Measurements from ENCODE around the gene CCDC81. TPM values are rescaled to one million over a fixed set of nuclear protein-coding genes. Genes with fewer than 3 reads are reported as not detected.

Gene CCDC81
- total and polyA plus RNA-seq, 9 of the 15 experiments (the other 6 are each of a cell fraction or from before 2014, with no cell fraction given): 0.16 to 1.0 (median 0.41) TPM

DNA sequence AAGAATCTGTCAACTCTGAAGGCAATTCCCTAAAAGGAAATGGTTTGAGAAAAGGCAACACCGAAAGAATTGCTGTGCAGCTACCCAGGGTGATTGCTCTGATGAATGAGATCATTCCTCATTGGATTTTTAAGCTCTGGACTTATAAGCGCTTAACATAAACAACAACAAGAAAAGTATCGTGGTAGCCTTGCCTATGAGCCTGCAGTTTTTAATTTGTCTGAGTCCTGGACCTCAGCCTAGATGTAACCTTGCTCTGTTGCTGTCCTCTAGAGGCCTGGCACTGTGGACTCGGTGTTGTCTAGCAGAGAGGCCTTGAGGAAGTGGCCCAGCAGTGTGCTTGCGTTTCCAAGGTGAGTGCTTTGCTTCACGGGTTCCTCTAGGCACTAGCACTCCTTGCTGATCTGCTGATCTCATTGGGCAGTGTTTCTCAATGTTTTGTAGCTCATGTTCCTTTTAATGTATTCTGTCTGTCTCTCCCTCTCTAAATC, 20.4 kb downstream of the CCDC81 start:
- no peaks in the 10 kb centered on the region for H3K36me3 ChIP-seq (ENCODE audit: control insufficient read depth, insufficient read depth, low read length)
- 16% methylated on average over 6 of the region's 6 CpGs for WGBS (ENCODE audit: insufficient coverage, low coverage, missing lambda C conversion rate)
- ChIA-PET POLR2A (interaction anchor here (1.2 kb wide), 1 partner anchor 17 kb away, joined by 3 read pairs; no protein-coding TSS in a partner anchor), CTCF (ENCODE audit: low intra/inter-chr PET ratio) (no interaction called here)
- in situ Hi-C loops (cut with MboI) (no loop called here), intact Hi-C loops (cut with micrococcal nuclease) (no loop called here)
- no peak overlapping the region for H3K4me2 ChIP-seq (ENCODE audit: insufficient read depth, low read length)
- ATAC-seq: peak; percentile 89
- H3K4me1 ChIP-seq (replicated peaks in 1 of 2; ENCODE audit: control insufficient read depth in 2 of 2, insufficient read depth in 2 of 2, low read length in 2 of 2): no peaks in the 10 kb centered on the region
- H3K27ac ChIP-seq (ENCODE audit: extremely low read depth, low read depth, low read length): no peak overlapping the region
- H4K20me1 ChIP-seq (replicated peaks; ENCODE audit: control insufficient read depth, insufficient read depth, low read length): no peaks in the 10 kb centered on the region
- TF ChIP-seq RAD21 (CRISPR knock-in tag; conservative IDR thresholded peaks at IDR 0.05 in 1 of 2, IDR thresholded peaks at IDR 0.05 in 1 of 2) (peak in 1 of 2 experiments; percentile 36; a peak in 2 of 4 replicates), ZFP30 (CRISPR knock-in tag; IDR thresholded peaks at IDR 0.05; ENCODE audit: borderline replicate concordance) (no peak)
- BruUV-seq (replicated peaks): no TSS peak
- no peak overlapping the region for H3K4me3 ChIP-seq
- DNase-seq (ENCODE audit: extremely low read depth in 1 of 4, low spot score in 3 of 4): peak in 2 of 4 experiments; percentile 13 to 42
- no peak for FAIRE-seq
- H3K79me2 ChIP-seq (ENCODE audit: control insufficient read depth, insufficient read depth, low read length): no peaks in the 10 kb centered on the region
- no peak overlapping the region for H3K9ac ChIP-seq (ENCODE audit: insufficient read depth in 1 of 2, low read depth in 2 of 2, low read length in 2 of 2)
- H3K27me3 ChIP-seq (ENCODE audit: control insufficient read depth in 2 of 2, insufficient read depth in 2 of 2, low read length in 2 of 2): no peaks in the 10 kb centered on the region
- peak overlapping the region; percentile 81 for H2AFZ ChIP-seq (ENCODE audit: low read depth, low read length)
- no peaks in the 10 kb centered on the region for H3K9me1 ChIP-seq (ENCODE audit: control insufficient read depth, insufficient read depth, low read length)
- no peaks in the 10 kb centered on the region for H3K9me3 ChIP-seq (replicated peaks; ENCODE audit: control insufficient read depth, insufficient read depth, low read depth, low read length)

GRCh38 chr11:86396396-86396795, 21.7 kb downstream of the CCDC81 start:
- POLR2A ChIA-PET: interaction anchor here (1.1 kb wide), 1 partner anchor 8 kb away, joined by 3 read pairs; no protein-coding TSS in a partner anchor
- Histone ChIP-seq H3K9me1 (ENCODE audit: control insufficient read depth, insufficient read depth, low read length) (no peaks in the 10 kb centered on the region), H2AFZ (ENCODE audit: low read depth, low read length) (no peak overlapping the region), H3K9me3 (replicated peaks; ENCODE audit: control insufficient read depth, insufficient read depth, low read depth, low read length) (no peaks in the 10 kb centered on the region), H3K27ac (ENCODE audit: extremely low read depth, low read depth, low read length) (no peak overlapping the region), H3K4me3 (no peak overlapping the region), H3K4me2 (ENCODE audit: insufficient read depth, low read length) (no peak overlapping the region), H3K9ac (ENCODE audit: insufficient read depth in 1 of 2, low read depth in 2 of 2, low read length in 2 of 2) (no peak overlapping the region), H3K4me1 (replicated peaks in 1 of 2; ENCODE audit: control insufficient read depth in 2 of 2, insufficient read depth in 2 of 2, low read length in 2 of 2) (no peaks in the 10 kb centered on the region), H4K20me1 (replicated peaks; ENCODE audit: control insufficient read depth, insufficient read depth, low read length) (no peaks in the 10 kb centered on the region), H3K27me3 (ENCODE audit: control insufficient read depth in 2 of 2, insufficient read depth in 2 of 2, low read length in 2 of 2) (no peaks in the 10 kb centered on the region), H3K36me3 (ENCODE audit: control insufficient read depth, insufficient read depth, low read length) (no peaks in the 10 kb centered on the region), H3K79me2 (ENCODE audit: control insufficient read depth, insufficient read depth, low read length) (no peaks in the 10 kb centered on the region)
- no peak for TF ChIP-seq ZNF780A (CRISPR knock-in tag; IDR thresholded peaks at IDR 0.05)
- no peak for TF ChIP-seq ZNF696 (CRISPR knock-in tag; conservative IDR thresholded peaks at IDR 0.05)
- TF ChIP-seq CBX5 (IDR thresholded peaks at IDR 0.05; ENCODE audit: borderline replicate concordance, low read depth): no peak
- TF ChIP-seq, protein P1, sequence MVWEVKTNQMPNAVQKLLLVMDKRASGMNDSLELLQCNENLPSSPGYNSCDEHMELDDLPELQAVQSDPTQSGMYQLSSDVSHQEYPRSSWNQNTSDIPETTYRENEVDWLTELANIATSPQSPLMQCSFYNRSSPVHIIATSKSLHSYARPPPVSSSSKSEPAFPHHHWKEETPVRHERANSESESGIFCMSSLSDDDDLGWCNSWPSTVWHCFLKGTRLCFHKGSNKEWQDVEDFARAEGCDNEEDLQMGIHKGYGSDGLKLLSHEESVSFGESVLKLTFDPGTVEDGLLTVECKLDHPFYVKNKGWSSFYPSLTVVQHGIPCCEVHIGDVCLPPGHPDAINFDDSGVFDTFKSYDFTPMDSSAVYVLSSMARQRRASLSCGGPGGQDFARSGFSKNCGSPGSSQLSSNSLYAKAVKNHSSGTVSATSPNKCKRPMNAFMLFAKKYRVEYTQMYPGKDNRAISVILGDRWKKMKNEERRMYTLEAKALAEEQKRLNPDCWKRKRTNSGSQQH (CRISPR knock-in tag; IDR thresholded peaks at IDR 0.05): no peak
- CTCF ChIA-PET (ENCODE audit: low intra/inter-chr PET ratio): no interaction called here
- ATAC-seq (no peak), FAIRE-seq (peak; percentile 32), DNase-seq (ENCODE audit: extremely low read depth in 1 of 4, low spot score in 3 of 4) (no peak)
- intact Hi-C loops (cut with micrococcal nuclease): no loop called here
- in situ Hi-C loops (cut with MboI): no loop called here
- 17% methylated on average over 2 of the region's 2 CpGs for WGBS (ENCODE audit: insufficient coverage, low coverage, missing lambda C conversion rate)
- no TSS peak for BruUV-seq (replicated peaks)
